ENCODE results near the gene ZNF316.

ZNF316 gene

GRCh38 chr7:6600093-6600492 lies 37.0 kb upstream of the ZNF316 start:
- in situ Hi-C loops (cut with HindIII; ENCODE audit: low pct_ligation_motif_present, low sequenced_read_pairs) = no loop called here
- TF ChIP-seq, protein P1, sequence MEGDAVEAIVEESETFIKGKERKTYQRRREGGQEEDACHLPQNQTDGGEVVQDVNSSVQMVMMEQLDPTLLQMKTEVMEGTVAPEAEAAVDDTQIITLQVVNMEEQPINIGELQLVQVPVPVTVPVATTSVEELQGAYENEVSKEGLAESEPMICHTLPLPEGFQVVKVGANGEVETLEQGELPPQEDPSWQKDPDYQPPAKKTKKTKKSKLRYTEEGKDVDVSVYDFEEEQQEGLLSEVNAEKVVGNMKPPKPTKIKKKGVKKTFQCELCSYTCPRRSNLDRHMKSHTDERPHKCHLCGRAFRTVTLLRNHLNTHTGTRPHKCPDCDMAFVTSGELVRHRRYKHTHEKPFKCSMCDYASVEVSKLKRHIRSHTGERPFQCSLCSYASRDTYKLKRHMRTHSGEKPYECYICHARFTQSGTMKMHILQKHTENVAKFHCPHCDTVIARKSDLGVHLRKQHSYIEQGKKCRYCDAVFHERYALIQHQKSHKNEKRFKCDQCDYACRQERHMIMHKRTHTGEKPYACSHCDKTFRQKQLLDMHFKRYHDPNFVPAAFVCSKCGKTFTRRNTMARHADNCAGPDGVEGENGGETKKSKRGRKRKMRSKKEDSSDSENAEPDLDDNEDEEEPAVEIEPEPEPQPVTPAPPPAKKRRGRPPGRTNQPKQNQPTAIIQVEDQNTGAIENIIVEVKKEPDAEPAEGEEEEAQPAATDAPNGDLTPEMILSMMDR (IDR thresholded peaks at IDR 0.05; ENCODE audit: low read depth, low read length, missing control alignments) = no peak
- H3K27ac ChIP-seq = no peak overlapping the region
- no peak overlapping the region for H3K4me3 ChIP-seq (ENCODE audit: low read depth, low read length)
- H3K36me3 ChIP-seq (replicated peaks) = peaks cover 41% of the 10 kb centered on the region
- no peaks in the 10 kb centered on the region for H3K27me3 ChIP-seq (replicated peaks)
- DNase-seq = no peak

GRCh38 chr7:6604458-6604857 lies 32.7 kb upstream of the ZNF316 start:
- H3K27ac ChIP-seq = no peak overlapping the region
- H3K36me3 ChIP-seq (replicated peaks) = peaks cover 20% of the 10 kb centered on the region
- TF ChIP-seq, protein P1 (IDR thresholded peaks at IDR 0.05; ENCODE audit: low read depth, low read length, missing control alignments) = no peak
- DNase-seq = no peak
- H3K4me3 ChIP-seq (ENCODE audit: low read depth, low read length) = no peak overlapping the region
- in situ Hi-C loops (cut with HindIII; ENCODE audit: low pct_ligation_motif_present, low sequenced_read_pairs) = no loop called here
- H3K27me3 ChIP-seq (replicated peaks) = no peaks in the 10 kb centered on the region

DNA sequence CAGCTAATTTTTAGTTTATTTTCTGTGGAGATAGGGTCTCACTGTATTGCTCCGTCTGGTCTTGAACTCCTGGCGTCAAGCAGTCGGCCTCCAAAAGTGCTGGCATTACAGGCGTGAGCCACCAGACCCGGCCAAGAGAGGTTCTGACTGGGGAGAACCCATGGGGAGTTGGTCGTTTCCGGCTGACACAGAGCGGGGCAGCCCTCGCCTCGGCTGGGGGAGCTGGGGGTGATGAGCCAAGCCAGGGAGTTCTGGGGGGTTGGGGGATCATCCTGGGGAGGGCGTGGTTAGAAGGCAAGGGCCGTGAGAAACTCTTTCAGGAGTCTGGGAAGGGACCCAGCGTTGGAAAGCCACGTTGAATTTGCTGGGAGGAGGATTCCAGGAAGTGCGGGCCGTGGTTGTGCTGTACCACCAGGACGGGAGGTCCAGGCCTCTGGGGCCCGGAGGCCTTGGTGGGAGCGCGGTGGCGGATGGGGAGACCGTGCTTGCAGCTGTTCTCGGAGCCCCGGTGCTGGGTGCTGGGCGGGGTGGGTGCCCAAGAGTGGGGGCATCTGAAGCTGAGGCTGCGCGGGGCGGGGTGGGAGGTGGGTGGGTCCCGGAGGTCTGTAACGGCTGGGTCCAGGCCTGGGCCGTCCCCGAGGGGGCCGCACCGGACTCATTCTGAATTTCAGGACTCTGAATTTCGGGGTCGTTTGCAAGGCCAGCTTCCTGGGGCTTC lies 30.1 kb upstream of the ZNF316 start:
- H3K27ac ChIP-seq = no peak overlapping the region
- H3K36me3 ChIP-seq (replicated peaks) = peaks cover 12% of the 10 kb centered on the region
- no peak for DNase-seq
- no peaks in the 10 kb centered on the region for H3K27me3 ChIP-seq (replicated peaks)
- no peak overlapping the region for H3K4me3 ChIP-seq (ENCODE audit: low read depth, low read length)
- in situ Hi-C loops (cut with HindIII; ENCODE audit: low pct_ligation_motif_present, low sequenced_read_pairs) = no loop called here
- TF ChIP-seq, protein P1 (IDR thresholded peaks at IDR 0.05; ENCODE audit: low read depth, low read length, missing control alignments) = no peak

DNA sequence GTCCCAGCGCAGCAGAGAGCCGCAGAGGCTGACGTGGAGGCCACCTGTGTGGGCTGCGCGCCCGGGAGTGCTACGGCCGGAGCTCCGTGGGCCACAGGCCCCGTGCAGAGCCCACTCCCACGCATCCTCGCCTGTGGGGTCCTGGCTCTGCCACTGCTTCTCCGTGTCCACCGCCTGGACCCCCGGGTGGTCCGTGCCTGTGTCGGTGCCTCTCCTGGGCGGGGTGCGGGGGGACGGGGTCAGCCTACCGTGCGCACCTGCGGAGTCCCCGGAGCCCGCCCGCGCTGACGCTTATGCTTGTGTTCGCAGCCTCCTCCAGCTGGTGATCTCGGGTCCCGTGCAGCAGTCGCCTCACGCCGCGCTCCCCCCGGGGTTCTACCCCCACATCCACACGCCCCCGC lies 29.5 kb upstream of the ZNF316 start:
- DNase-seq = no peak
- H3K4me3 ChIP-seq (ENCODE audit: low read depth, low read length) = no peak overlapping the region
- TF ChIP-seq, protein P1 (IDR thresholded peaks at IDR 0.05; ENCODE audit: low read depth, low read length, missing control alignments) = no peak
- in situ Hi-C loops (cut with HindIII; ENCODE audit: low pct_ligation_motif_present, low sequenced_read_pairs) = no loop called here
- H3K36me3 ChIP-seq (replicated peaks) = peaks cover 6% of the 10 kb centered on the region
- H3K27me3 ChIP-seq (replicated peaks) = no peaks in the 10 kb centered on the region
- H3K27ac ChIP-seq = no peak overlapping the region

- no peak for DNase-seq
- no peak overlapping the region for H3K27ac ChIP-seq
- TF ChIP-seq, protein P1 (IDR thresholded peaks at IDR 0.05; ENCODE audit: low read depth, low read length, missing control alignments) = no peak
- peaks cover 5% of the 10 kb centered on the region for H3K36me3 ChIP-seq (replicated peaks)
- H3K4me3 ChIP-seq (ENCODE audit: low read depth, low read length) = no peak overlapping the region
- in situ Hi-C loops (cut with HindIII; ENCODE audit: low pct_ligation_motif_present, low sequenced_read_pairs) = no loop called here
- no peaks in the 10 kb centered on the region for H3K27me3 ChIP-seq (replicated peaks)
Observed at GRCh38 chr7:6608081-6608480, 29.0 kb upstream of the ZNF316 start.

- peaks cover 5% of the 10 kb centered on the region for H3K36me3 ChIP-seq (replicated peaks)
Observed at GRCh38 chr7:6608794-6609193, 28.3 kb upstream of the ZNF316 start.

More at GRCh38 chr7:6608794-6609193, 28.3 kb upstream of the ZNF316 start:
- in situ Hi-C loops (cut with HindIII; ENCODE audit: low pct_ligation_motif_present, low sequenced_read_pairs) = no loop called here
- Histone ChIP-seq H3K27me3 (replicated peaks) (no peaks in the 10 kb centered on the region), H3K4me3 (ENCODE audit: low read depth, low read length) (no peak overlapping the region), H3K27ac (no peak overlapping the region)
- DNase-seq = no peak
- TF ChIP-seq, protein P1 (IDR thresholded peaks at IDR 0.05; ENCODE audit: low read depth, low read length, missing control alignments) = no peak
